ENCODE measurements around the gene RABGEF1. TPM values are rescaled to one million over a fixed set of nuclear protein-coding genes. Genes with fewer than 3 reads are reported as not detected.
"Not testable (repeated sequence)": the region's sequence is repeated elsewhere in the genome, so short reads cannot be mapped to it uniquely, and the experiment has no call there.

Gene RABGEF1
- total RNA-seq (10 to 100 TPM; 13.3 to 23.4 (median 17.4) TPM), polyA plus RNA-seq (10 to 100 TPM in 1 of 2 donors, 1 to 10 TPM in 1; 7.2 to 10.8 TPM)
- long read RNA-seq, donor 1, transcript RABGEF1-201 (9 exons, 3,733 nt): major isoform, 14 of 24 reads
- long read RNA-seq, donor 1, partial matches to known transcripts: 0 of 24 reads
- long read RNA-seq, donor 1, other reads (novel, unspliced or antisense): 10 of 24 reads
- long read RNA-seq, donor 2, partial matches to known transcripts: 2 of 18 reads
- long read RNA-seq, donor 2, other reads (novel, unspliced or antisense): 12 of 18 reads
- long read RNA-seq, donor 3, transcript RABGEF1-201 (9 exons, 3,733 nt): major isoform, 16 of 37 reads
- long read RNA-seq, donor 3, partial matches to known transcripts: 1 of 37 reads
- long read RNA-seq, donor 3, other reads (novel, unspliced or antisense): 18 of 37 reads

DNA sequence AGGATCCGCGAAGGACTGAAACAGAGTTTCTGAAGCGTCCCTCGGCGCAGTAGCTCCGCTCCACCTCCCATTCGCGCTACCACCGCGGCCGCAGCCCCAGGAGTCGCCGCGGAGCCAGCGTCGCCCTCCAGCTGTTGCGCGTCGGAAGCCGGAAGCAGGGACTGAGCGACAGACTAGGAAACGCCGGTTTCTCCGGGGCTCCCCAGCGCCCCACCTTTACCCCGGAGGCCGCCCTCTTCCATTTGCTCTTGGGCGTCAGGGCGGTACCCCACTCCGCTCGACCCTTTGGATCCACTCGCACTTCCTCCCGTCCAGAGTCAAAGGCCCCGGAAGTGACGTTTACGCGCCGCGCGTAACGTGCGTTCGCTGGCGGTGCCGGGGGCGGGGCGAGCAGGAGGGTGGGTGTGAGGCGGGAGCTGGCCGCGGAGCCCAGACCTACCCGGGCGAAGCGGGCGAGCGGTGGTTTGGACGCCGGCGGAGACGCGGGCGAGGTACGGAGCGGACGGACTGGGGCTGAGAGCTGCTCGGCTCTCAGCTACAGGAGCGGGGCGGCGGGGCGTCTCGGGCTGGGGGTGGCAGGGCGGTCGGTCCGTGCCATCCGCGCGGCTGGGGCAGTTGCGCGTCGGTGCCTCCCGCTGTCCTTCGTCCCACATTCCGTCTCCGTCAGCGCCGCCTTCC lies at the start of gene RABGEF1:
Gene RABGEF1 (plus strand): TSS at position 432 of the 678 bp plus-strand sequence. CDS start 31,167 bp downstream, outside the sequence.
- Histone ChIP-seq H3K27me3 (no peaks in the 10 kb centered on the region), H3K9me3 (peaks cover 0 to 13% (median 9%) of the 10 kb centered on the region in 11 donors)

GRCh38 chr7:66693331-66693730 lies 47.2 kb upstream of the RABGEF1 start:
- DNase-seq (no peak), ATAC-seq (no peak)
- WGBS, 2 donors: 75 to 85% methylated on average over 4 of the region's 4 CpGs
- TF ChIP-seq, protein P1, sequence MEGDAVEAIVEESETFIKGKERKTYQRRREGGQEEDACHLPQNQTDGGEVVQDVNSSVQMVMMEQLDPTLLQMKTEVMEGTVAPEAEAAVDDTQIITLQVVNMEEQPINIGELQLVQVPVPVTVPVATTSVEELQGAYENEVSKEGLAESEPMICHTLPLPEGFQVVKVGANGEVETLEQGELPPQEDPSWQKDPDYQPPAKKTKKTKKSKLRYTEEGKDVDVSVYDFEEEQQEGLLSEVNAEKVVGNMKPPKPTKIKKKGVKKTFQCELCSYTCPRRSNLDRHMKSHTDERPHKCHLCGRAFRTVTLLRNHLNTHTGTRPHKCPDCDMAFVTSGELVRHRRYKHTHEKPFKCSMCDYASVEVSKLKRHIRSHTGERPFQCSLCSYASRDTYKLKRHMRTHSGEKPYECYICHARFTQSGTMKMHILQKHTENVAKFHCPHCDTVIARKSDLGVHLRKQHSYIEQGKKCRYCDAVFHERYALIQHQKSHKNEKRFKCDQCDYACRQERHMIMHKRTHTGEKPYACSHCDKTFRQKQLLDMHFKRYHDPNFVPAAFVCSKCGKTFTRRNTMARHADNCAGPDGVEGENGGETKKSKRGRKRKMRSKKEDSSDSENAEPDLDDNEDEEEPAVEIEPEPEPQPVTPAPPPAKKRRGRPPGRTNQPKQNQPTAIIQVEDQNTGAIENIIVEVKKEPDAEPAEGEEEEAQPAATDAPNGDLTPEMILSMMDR (IDR thresholded peaks at IDR 0.05): no peak
- no peak overlapping the region for H3K27ac ChIP-seq
- H3K9me3 ChIP-seq: peaks cover 0 to 6% (median 0%) of the 10 kb centered on the region in 11 donors
- peaks cover 0 to 16% (median 9%) of the 10 kb centered on the region in 9 donors for H3K4me1 ChIP-seq
- peaks cover 0 to 15% (median 0%) of the 10 kb centered on the region in 9 donors for H3K36me3 ChIP-seq
- intact Hi-C loops (cut with DNase I): no loop called here
- no peaks in the 10 kb centered on the region for H3K27me3 ChIP-seq
- no peak overlapping the region for H3K4me3 ChIP-seq

More for the DNA sequence above, at the start of gene RABGEF1:
- Histone ChIP-seq H3K36me3 (peaks cover 0 to 25% (median 10%) of the 10 kb centered on the region in 9 donors), H3K4me3 (peak within 1 kb of the TSS; percentile 85 to 99 (median 98)), H3K27ac (peak within 1 kb of the TSS; percentile 86 to 99 (median 97)), H3K4me1 (peaks cover 2 to 36% (median 28%) of the 10 kb centered on the region in 9 donors)
- intact Hi-C loops (cut with DNase I): loop anchor here in 5 of 10 donors (2.0 to 10.0 kb wide), 6 partner anchors 58 to 257 kb away; partner anchors contain the start of genes SBDS (in 1 of the 5) and TYW1 (in 1 of the 5)
- TF ChIP-seq, protein P1 (IDR thresholded peaks at IDR 0.05): peak in 2 of 9 donors; percentile 15 to 17
- DNase-seq (peak; percentile 98), ATAC-seq (peak; percentile 95 to 99 (median 98))
- 0% methylated on average over 85 of the region's 85 CpGs for WGBS, 2 donors

- Histone ChIP-seq H3K4me3 (no peak overlapping the region), H3K27ac (no peak overlapping the region), H3K27me3 (no peaks in the 10 kb centered on the region), H3K9me3 (no peaks in the 10 kb centered on the region), H3K36me3 (peaks cover 0 to 15% (median 0%) of the 10 kb centered on the region in 9 donors), H3K4me1 (peaks cover 0 to 16% (median 9%) of the 10 kb centered on the region in 9 donors)
- DNase-seq: no peak
- intact Hi-C loops (cut with DNase I): no loop called here
- WGBS, 2 donors: 93 to 95% methylated on average over 11 of the region's 11 CpGs
- no peak for ATAC-seq
- TF ChIP-seq, protein P1 (IDR thresholded peaks at IDR 0.05): no peak
Measured at GRCh38 chr7:66694286-66694685, 46.2 kb upstream of the RABGEF1 start.

- Histone ChIP-seq H3K36me3 (peaks cover 0 to 15% (median 0%) of the 10 kb centered on the region in 9 donors), H3K4me1 (peaks cover 0 to 23% (median 12%) of the 10 kb centered on the region in 9 donors)
- 85 to 89% methylated on average over 7 of the region's 7 CpGs for WGBS, 2 donors
- H3K27ac ChIP-seq; ATAC-seq; intact Hi-C loops (cut with DNase I); H3K9me3 ChIP-seq; DNase-seq; H3K27me3 ChIP-seq; H3K4me3 ChIP-seq: not testable (repeated sequence)
Measured at GRCh38 chr7:66695417-66695816, 45.1 kb upstream of the RABGEF1 start.

DNA sequence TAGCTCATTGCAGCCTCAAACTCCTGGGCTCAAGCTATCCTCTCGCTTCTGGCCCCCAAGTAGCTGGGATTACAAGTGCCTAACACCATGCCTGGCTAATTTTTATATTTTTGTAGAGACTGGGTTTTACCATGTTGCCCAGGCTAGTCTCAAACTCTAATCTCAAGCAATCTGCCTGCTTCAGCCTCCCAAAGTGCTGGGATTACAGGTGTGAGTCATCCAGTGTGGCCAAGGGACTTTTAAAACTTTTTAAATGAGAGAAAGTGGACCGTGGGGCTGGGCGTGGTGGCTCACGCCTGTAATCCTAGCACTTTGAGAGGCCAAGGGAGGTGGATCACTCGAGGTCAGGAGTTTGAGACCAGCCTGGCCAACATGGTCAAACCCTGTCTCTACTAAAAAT lies 44.4 kb upstream of the RABGEF1 start:
- WGBS, 2 donors: 84 to 95% methylated on average over 5 of the region's 5 CpGs
- H3K27me3 ChIP-seq; intact Hi-C loops (cut with DNase I); H3K27ac ChIP-seq; H3K9me3 ChIP-seq; DNase-seq; H3K4me3 ChIP-seq; ATAC-seq: not testable (repeated sequence)
- peaks cover 0 to 23% (median 12%) of the 10 kb centered on the region in 9 donors for H3K4me1 ChIP-seq
- H3K36me3 ChIP-seq: peaks cover 0 to 15% (median 0%) of the 10 kb centered on the region in 9 donors
